Activated T-helper 9 cell treated with anti-CD3 and anti-CD28 coated beads, Interleukin-2, amount 50 U/mL, for 16 hours (primary cell): Measurements from ENCODE around the gene HTD2.
"Not testable (repeated sequence)": the region's sequence is repeated elsewhere in the genome, so short reads cannot be mapped to it uniquely, and the experiment has no call there.

Experiments
- DNase-seq: peaks from one replicate; pipeline ENCODE4 v3.0.0-alpha.2; 2020; ENCODE audit warnings: low read depth

The HTD2 gene

GRCh38 chr3:58305882-58306711 is at the start of gene HTD2, which contains the start of gene RPP14:
HTD2 (plus strand) TSS chr3:58306520; CDS start chr3:58317614, 11,094 bp downstream.
RPP14 (plus strand) TSS chr3:58306245; CDS start chr3:58310330, 4,085 bp downstream.
- peak; percentile 98 for DNase-seq

- no peak for DNase-seq
These were observed 47.8 kb upstream of the HTD2 start for GRCh38 chr3:58258392-58259055.

GRCh38 chr3:58260261-58260731 is 46.0 kb upstream of the HTD2 start:
- no peak for DNase-seq

GRCh38 chr3:58260733-58261132 is 45.6 kb upstream of the HTD2 start:
- DNase-seq = no peak

- no peak for DNase-seq
These were observed 44.2 kb upstream of the HTD2 start for GRCh38 chr3:58261954-58262666.

GRCh38 chr3:58266577-58266976 is 39.7 kb upstream of the HTD2 start:
- DNase-seq = no peak

GRCh38 chr3:58267543-58267942 is 38.8 kb upstream of the HTD2 start:
- DNase-seq = not testable (repeated sequence)

GRCh38 chr3:58269356-58269755 is 37.0 kb upstream of the HTD2 start:
- no peak for DNase-seq

GRCh38 chr3:58270485-58270884 is 35.8 kb upstream of the HTD2 start:
- DNase-seq = no peak

GRCh38 chr3:58271901-58272501 is 34.3 kb upstream of the HTD2 start:
- DNase-seq = no peak

- DNase-seq = no peak
These were observed 33.4 kb upstream of the HTD2 start for GRCh38 chr3:58272891-58273290.

GRCh38 chr3:58273362-58273761 is 33.0 kb upstream of the HTD2 start:
- DNase-seq = not testable (repeated sequence)

- DNase-seq = no peak
These were observed 32.2 kb upstream of the HTD2 start for GRCh38 chr3:58274027-58274614.

- no peak for DNase-seq
These were observed 25.3 kb upstream of the HTD2 start for GRCh38 chr3:58281069-58281468.

- DNase-seq = no peak
These were observed 21.0 kb upstream of the HTD2 start for GRCh38 chr3:58285334-58285733.

- no peak for DNase-seq
These were observed 19.0 kb upstream of the HTD2 start for GRCh38 chr3:58287354-58287753.

GRCh38 chr3:58288011-58288728 is 18.1 kb upstream of the HTD2 start:
- DNase-seq = no peak

- DNase-seq = not testable (repeated sequence)
These were observed 17.2 kb upstream of the HTD2 start for GRCh38 chr3:58288964-58289613.

GRCh38 chr3:58290446-58290845 is 15.9 kb upstream of the HTD2 start:
- not testable (repeated sequence) for DNase-seq

- DNase-seq = no peak
These were observed 14.5 kb upstream of the HTD2 start for GRCh38 chr3:58291671-58292338.
